Mesothelial cell of epicardium (in vitro differentiated cells): Measurements from ENCODE around the gene GPR12. TPM values are rescaled to one million over a fixed set of nuclear protein-coding genes. Genes with fewer than 3 reads are reported as not detected.
A peak's percentile ranks its signal among the peaks of the same experiment; 100 is the strongest.

Experiments
- DNase-seq, 2 experiments: peaks; one replicate each; pipeline ENCODE4 v3.0.0; 2021; ENCODE audit warnings: low spot score in 2 of 2; ENCODE audit not compliant: unreplicated experiment in 2 of 2
- H3K27ac Mint-ChIP-seq: 2 replicates; pipeline ENCODE4 v1.8.0; 2021; ENCODE audit warnings: mixed read lengths
- H3K27me3 Mint-ChIP-seq: 2 replicates; pipeline ENCODE4 v1.8.0; 2021; ENCODE audit warnings: low read depth, mixed read lengths
- H3K36me3 Mint-ChIP-seq: 2 replicates; pipeline ENCODE4 v1.8.0; 2021; ENCODE audit warnings: mixed read lengths
- H3K4me1 Mint-ChIP-seq: 2 replicates; pipeline ENCODE4 v1.8.0; 2021; ENCODE audit warnings: mixed read lengths
- H3K4me3 Mint-ChIP-seq: 2 replicates; pipeline ENCODE4 v1.8.0; 2021; ENCODE audit warnings: mild to moderate bottlenecking, moderate library complexity, mixed read lengths
- H3K9me3 Mint-ChIP-seq: 2 replicates; pipeline ENCODE4 v1.8.0; 2021; ENCODE audit warnings: mixed read lengths
- CTCF ChIP-seq: fragments of 200-600 bp; sonication (generic); IDR thresholded peaks from one replicate; pipeline ENCODE4 v1.5.0; 2021; ENCODE audit warnings: antibody characterized with exemption; ENCODE audit not compliant: unreplicated experiment
- total RNA-seq: library from RNA; stranded (reverse); gene quantifications from 3 replicates; pipeline ENCODE4 v1.2.1, GENCODE V29; 2021

Gene GPR12
- total RNA-seq, result not detected in 3 replicates

GRCh38 chr13:26759907-26760831 is at the start of gene GPR12:
GPR12 (minus strand) TSS chr13:26760786; CDS start chr13:26759827, 959 bp downstream.
- peak within 1 kb of the TSS; percentile 71 for H3K4me3 Mint-ChIP-seq
- TF ChIP-seq CTCF, result no peak
- H3K36me3 Mint-ChIP-seq, result no peaks in the 10 kb centered on the region
- H3K4me1 Mint-ChIP-seq, result peaks cover 10% of the 10 kb centered on the region
- no peaks in the 10 kb centered on the region for H3K9me3 Mint-ChIP-seq
- no peak within 1 kb of the TSS for H3K27ac Mint-ChIP-seq
- DNase-seq, result no peak
- peaks cover 94% of the 10 kb centered on the region for H3K27me3 Mint-ChIP-seq

DNA sequence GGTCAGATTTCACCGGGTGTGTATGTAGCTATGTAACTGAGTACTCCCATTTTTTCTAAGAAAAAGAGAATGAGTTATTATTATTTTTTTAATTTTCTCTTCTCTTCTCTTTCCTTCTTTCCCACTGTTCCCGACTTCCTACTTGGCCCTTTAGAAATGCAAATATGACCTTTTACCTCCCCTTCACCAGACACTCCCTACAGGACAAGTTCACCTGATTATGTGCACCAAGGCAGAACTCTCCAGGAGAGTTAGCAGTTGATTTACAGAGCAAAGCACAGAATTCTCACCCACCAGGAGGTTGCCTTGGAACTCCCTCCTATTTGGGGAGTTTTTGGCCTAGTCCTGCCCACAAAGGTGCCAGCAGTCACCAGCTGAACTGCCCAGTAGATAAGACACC is 49.5 kb upstream of the GPR12 start:
- DNase-seq, result no peak
- H3K9me3 Mint-ChIP-seq, result peaks cover 17% of the 10 kb centered on the region
- no peaks in the 10 kb centered on the region for H3K36me3 Mint-ChIP-seq
- no peak for TF ChIP-seq CTCF
- no peak overlapping the region for H3K4me3 Mint-ChIP-seq
- peaks cover 2% of the 10 kb centered on the region for H3K4me1 Mint-ChIP-seq
- H3K27ac Mint-ChIP-seq, result no peak overlapping the region
- peaks cover 49% of the 10 kb centered on the region for H3K27me3 Mint-ChIP-seq

DNA sequence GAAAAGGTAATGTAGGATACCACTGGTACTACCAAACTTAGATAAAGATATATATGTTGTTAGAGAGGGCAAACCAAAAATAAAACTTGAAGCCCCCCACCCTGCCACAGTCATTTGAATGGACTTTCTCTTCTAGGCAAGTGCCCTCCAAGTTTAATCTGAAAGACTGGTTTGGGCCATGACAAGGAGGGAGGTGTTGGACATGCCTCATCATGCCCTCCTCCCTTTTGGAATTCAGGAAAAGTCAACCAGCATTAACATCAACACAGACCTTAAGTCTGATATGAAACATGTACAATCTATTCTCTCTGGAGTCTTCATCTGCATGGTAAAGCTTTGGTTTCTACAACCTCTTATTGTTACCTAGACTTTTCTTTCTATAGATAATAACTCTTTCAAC is 46.3 kb upstream of the GPR12 start:
- H3K36me3 Mint-ChIP-seq, result no peaks in the 10 kb centered on the region
- H3K27ac Mint-ChIP-seq, result no peak overlapping the region
- H3K9me3 Mint-ChIP-seq, result peaks cover 30% of the 10 kb centered on the region
- H3K4me1 Mint-ChIP-seq, result no peaks in the 10 kb centered on the region
- DNase-seq, result no peak
- H3K27me3 Mint-ChIP-seq, result peaks cover 66% of the 10 kb centered on the region
- no peak overlapping the region for H3K4me3 Mint-ChIP-seq
- no peak for TF ChIP-seq CTCF

DNA sequence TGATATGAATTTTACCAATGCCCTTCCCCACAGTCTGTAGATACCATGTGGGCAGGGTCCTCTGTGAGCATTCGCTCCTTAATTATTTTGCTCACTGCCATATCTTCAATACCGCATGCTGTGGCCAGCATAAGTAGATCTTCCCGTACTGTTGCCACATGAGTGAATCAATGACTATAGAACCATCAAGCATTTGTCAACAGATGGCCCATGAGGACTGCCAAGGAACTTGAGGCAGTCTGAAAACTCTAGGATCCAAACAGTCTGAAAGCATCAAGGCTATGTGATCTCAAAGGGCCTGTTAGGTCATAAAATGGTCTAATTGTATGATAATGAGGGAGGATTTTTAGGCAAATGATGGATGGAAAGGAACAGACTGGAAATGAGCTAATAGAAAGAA is 27.4 kb upstream of the GPR12 start:
- no peak overlapping the region for H3K4me3 Mint-ChIP-seq
- H3K36me3 Mint-ChIP-seq, result no peaks in the 10 kb centered on the region
- H3K27ac Mint-ChIP-seq, result no peak overlapping the region
- H3K9me3 Mint-ChIP-seq, result no peaks in the 10 kb centered on the region
- DNase-seq, result no peak
- TF ChIP-seq CTCF, result no peak
- peaks cover 82% of the 10 kb centered on the region for H3K27me3 Mint-ChIP-seq
- peaks cover 2% of the 10 kb centered on the region for H3K4me1 Mint-ChIP-seq

DNA sequence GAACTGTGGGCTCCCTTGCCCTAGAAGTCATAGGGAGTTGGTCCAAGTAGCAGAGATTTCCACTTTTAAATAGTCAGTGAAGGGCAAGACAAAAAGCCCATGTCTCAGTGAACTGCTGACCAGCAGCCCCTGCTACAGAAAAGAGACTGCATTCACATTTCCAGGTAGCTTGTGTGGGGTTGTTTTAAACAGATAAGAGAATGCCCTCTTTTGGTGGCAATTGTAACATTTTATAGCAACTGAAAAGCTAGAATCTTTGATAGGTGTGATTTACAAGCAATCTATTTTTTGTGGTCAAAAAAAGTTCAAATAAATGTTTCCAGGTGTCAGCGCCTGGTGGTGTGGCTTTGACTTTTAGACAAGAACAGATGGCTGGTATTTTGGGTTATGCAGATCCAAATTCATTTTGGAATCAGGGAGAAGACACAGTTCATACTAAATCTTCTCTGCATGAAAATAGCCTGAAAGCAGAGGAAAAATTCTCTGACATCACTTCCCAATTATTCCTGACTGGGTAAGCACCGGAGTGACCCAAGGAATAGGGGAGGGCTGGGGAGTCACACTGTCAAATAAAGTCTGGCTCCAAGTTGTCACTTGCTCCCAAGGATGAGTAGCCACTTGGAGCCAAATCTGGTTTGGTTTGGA is 26.2 kb upstream of the GPR12 start:
- peaks cover 86% of the 10 kb centered on the region for H3K27me3 Mint-ChIP-seq

More for the DNA sequence above, 26.2 kb upstream of the GPR12 start:
- TF ChIP-seq CTCF, result no peak
- H3K9me3 Mint-ChIP-seq, result peaks cover 8% of the 10 kb centered on the region
- DNase-seq, result no peak
- H3K27ac Mint-ChIP-seq, result no peak overlapping the region
- H3K36me3 Mint-ChIP-seq, result no peaks in the 10 kb centered on the region
- H3K4me3 Mint-ChIP-seq, result no peak overlapping the region
- peaks cover 2% of the 10 kb centered on the region for H3K4me1 Mint-ChIP-seq
